Stomach (tissue), 4 donors: ENCODE data around the gene MKKS.

Source experiments
- CTCF ChIP-seq, 7 experiments: fragments of 450-650 bp in 4 of 7; fragments of 200-600 bp in 3 of 7; sonication (generic) in 3 of 7; IDR thresholded peaks; one replicate each; pipeline ENCODE4 v1.5.1; 2016 to 2019; ENCODE audit warnings: antibody characterized with exemption in 7 of 7, control low read depth in 2 of 7, mild to moderate bottlenecking in 1 of 7
- EP300 ChIP-seq: sonication (generic); formaldehyde crosslinking; IDR thresholded peaks from one replicate; pipeline ENCODE4 v1.6.1; 2017; ENCODE audit warnings: antibody characterized with exemption
- POLR2A ChIP-seq, 4 donors: fragments of 450-650 bp; IDR thresholded peaks; one replicate each; pipeline ENCODE4 v1.6.1; 2016; ENCODE audit warnings: antibody characterized with exemption in 4 of 4, control low read depth in 2 of 4, mild to moderate bottlenecking in 1 of 4, moderate library complexity in 1 of 4
- POLR2AphosphoS5 ChIP-seq, 3 donors: sonication (generic); formaldehyde crosslinking; IDR thresholded peaks; one replicate each; pipeline ENCODE4 v1.6.1; 2016; ENCODE audit warnings: antibody characterized with exemption in 3 of 3

- TF ChIP-seq CTCF (IDR thresholded peaks at IDR 0.05) (no peak), POLR2A (IDR thresholded peaks at IDR 0.05) (no peak), EP300 (no peak), POLR2AphosphoS5 (IDR thresholded peaks at IDR 0.05) (no peak)
Measured at GRCh38 chr20:10432079-10432478, 1.9 kb downstream of the MKKS start.
